Muscle of back (tissue), 11 donors: Measurements from ENCODE around the gene HLA-E. TPM values are rescaled to one million over a fixed set of nuclear protein-coding genes. Genes with fewer than 3 reads are reported as not detected.
A peak's percentile ranks its signal among the peaks of the same experiment; 100 is the strongest.
"Not testable (repeated sequence)": the region's sequence is repeated elsewhere in the genome, so short reads cannot be mapped to it uniquely, and the experiment has no call there.

Experiments used
- DNase-seq, 3 donors: peaks; one replicate each; pipeline versions ENCODE4 v3.0.0 to v3.0.0-alpha.2; 2013
- polyA plus RNA-seq, 10 donors: library from polyadenylated mRNA; unstranded; fragments of 120-200 nt; gene quantifications; one replicate each; pipeline ENCODE4 v1.2.1, GENCODE V29; 2013; ENCODE audit not compliant: insufficient read length in 10 of 10

HLA-E gene
- polyA plus RNA-seq, 10 donors = 61.7 to 117 (median 76.9) TPM

DNA sequence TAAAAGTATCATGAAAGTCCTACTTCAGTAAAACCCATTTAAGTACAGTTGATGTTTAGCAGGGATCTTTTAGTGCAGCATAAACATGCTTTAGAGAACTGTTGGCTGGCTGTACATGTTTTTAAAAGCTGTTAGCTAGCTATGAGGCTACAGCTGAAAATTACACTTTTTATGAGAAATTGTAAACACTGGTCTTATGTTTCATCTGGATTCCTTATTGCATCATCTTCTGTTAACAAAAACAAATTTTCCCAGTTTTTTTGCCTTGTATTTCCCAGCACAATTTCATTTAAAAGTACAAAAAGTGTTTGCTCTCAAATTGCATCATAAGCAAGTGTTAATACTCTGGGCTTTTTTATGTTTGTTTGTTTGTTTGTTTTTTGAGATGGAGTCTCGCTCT, 18.3 kb upstream of the HLA-E start:
- no peak for DNase-seq

DNA sequence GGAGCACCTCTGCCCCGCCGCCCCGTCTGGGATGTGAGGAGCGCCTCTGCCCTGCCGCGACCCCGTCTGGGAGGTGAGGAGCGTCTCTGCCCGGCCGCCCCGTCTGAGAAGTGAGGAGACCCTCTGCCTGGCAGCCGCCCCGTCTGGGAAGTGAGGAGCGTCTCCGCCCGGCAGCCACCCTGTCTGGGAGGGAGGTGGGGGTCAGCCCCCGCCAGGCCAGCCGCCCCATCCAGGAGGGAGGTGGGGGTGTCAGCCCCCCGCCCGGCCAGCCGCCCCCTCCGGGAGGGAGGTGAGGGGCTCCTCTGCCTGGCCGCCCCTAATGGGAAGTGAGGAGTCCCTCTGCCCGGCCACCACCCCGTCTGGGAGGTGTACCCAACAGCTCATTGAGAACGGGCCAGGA, 14.2 kb upstream of the HLA-E start:
- not testable (repeated sequence) for DNase-seq

DNA sequence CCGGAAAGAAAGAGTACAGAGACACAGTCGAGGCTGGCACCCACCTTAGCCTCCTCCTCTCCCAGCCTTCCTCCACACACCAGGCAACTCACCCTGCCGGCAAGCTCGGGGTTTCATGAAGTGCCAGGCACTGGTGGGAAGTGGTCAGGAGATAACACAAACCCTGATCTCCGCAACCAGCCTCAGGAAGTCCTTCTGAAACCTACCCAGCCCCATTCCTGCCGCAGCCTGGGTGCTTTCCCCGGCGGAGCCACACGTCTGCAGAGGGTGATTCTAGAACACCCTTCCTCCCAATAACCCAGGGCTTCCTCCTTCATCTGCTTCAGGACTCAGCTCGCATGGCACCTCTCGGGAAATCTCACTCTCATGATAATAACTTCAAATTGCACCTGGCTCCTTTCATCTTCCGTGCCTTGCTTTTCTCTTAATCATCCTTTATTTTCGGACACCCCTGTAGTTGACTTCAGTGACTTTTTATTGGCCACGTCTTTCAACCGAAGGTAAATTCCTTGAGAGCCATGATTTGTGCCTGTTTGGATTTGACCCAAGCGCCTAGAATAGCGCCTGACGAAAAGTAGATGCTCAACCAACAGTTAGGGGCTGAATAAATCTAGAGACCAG, 8.7 kb upstream of the HLA-E start:
- DNase-seq = no peak

DNA sequence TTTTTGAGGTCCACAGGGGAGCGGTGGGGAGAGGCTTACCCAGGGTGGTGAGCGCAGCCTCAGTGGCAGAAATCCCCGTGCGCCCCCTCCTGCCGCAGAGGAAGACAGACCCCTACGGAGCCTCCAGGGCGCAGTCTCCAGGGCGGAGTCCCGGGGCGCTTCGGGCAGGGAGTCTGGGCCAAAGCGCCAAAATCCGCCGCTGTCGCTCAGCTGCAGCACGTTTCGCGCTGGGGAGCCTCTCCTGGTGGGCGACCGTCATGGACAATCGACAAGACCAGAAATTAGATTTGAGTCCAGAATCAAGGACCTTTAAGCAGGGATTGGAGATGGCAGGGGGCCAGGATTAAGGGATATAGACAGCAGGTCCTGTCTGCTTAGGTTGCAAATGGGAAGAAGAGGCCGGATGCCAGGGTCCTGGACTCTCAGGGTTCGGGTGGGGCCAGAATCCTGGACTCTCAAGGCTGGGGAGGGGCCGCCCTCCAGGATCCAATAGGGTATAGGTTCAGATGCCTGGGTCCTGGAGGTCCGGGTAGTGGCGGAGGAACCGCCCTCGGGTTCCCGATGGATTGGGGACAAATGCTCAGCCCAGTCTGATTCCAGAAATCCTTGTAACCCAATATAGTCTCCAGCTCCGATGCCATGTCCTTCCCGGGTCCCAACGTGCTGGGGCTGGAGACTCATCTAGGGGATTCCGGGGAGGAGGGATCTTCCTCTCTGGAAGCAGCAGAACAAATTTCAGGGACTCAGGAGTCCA, 7.9 kb upstream of the HLA-E start:
- DNase-seq = no peak

- DNase-seq = peak; percentile 46 to 85 (median 69)
Measured at GRCh38 chr6:30481965-30482644, 7.2 kb upstream of the HLA-E start.

- peak; percentile 61 to 78 (median 64) for DNase-seq
Measured at GRCh38 chr6:30483677-30484279, 5.5 kb upstream of the HLA-E start.

GRCh38 chr6:30485236-30485635, 4.1 kb upstream of the HLA-E start:
- DNase-seq = no peak

GRCh38 chr6:30487926-30488325, 1.4 kb upstream of the HLA-E start:
- DNase-seq = no peak

DNA sequence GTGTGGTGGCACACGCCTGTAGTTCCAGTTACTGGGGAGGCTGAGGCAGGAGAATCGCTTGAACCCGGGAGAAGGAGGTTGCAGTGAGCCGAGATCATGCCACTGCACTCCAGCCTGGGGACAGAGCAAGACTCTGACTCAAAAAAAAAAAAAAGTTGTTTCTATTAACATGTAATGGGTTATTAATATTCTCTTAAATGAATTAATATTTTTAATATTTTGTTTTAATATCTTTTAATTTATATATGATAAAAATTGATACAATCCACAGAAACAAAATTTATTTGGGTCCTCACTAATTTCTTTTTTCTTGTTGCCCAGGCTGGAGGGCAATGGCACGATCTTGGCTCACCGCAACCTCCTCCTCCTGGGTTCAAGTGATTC, 620 bp upstream of the HLA-E start:
- not testable (repeated sequence) for DNase-seq

- peak; percentile 25 to 71 (median 55) for DNase-seq
Measured at GRCh38 chr6:30490026-30490876, 942 bp downstream of the HLA-E start.

DNA sequence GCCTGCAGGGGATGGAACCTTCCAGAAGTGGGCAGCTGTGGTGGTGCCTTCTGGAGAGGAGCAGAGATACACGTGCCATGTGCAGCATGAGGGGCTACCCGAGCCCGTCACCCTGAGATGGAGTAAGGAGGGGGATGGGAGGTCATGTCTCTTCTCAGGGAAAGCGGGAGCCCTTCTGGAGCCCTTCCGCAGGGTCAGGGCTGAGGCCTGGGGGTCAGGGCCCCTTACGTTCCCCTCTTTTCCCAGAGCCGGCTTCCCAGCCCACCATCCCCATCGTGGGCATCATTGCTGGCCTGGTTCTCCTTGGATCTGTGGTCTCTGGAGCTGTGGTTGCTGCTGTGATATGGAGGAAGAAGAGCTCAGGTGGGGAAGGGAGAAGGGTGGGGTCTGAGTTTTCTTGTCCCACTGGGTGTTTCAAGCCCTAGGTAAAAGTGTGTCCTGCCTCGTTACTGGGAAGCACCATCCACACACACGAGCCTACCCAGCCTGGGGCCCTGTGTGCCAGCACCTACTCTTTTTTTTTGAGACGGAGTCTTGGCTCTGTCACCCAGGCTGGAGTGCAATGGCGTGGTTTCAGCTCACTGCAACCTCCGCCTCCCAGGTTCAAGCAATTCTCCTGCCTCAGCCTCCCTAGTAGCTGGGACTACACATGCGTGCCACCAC, 2.1 kb downstream of the HLA-E start:
- DNase-seq = not testable (repeated sequence)

DNA sequence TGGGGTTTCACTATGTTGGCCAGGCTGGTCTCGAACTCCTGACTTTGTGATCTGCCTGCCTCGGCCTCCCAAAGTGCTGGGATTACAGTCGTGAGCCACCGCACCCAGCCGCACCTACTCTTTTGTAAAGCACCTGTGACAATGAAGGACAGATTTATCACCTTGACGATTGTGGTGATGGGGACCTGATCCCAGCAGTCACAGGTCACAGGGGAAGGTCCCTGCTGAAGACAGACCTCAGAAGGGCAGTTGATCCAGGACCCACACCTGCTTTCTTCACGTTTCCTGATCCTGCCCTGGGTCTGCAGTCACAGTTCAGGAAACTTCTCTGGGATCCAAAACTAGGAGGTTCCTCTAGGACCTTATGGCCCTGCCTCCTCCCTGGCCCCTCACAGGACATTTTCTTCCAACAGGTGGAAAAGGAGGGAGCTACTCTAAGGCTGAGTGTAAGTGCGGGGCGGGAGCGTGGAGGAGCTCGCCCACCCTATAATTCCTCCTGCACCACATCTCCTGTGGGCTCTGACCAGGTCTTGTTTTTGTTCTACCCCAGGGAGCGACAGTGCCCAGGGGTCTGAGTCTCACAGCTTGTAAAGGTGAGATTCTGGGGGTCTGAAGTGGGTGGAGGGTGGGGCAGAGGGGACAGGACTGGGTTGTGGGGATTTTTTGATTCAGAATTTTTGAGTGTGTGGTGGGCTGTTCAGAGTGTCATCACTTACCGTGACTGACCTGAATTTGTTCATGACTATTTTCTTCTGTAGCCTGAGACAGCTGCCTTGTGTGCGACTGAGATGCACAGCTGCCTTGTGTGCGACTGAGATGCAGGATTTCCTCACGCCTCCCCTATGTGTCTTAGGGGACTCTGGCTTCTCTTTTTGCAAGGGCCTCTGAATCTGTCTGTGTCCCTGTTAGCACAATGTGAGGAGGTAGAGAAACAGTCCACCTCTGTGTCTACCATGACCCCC, 3.0 kb downstream of the HLA-E start:
- DNase-seq = no peak

DNA sequence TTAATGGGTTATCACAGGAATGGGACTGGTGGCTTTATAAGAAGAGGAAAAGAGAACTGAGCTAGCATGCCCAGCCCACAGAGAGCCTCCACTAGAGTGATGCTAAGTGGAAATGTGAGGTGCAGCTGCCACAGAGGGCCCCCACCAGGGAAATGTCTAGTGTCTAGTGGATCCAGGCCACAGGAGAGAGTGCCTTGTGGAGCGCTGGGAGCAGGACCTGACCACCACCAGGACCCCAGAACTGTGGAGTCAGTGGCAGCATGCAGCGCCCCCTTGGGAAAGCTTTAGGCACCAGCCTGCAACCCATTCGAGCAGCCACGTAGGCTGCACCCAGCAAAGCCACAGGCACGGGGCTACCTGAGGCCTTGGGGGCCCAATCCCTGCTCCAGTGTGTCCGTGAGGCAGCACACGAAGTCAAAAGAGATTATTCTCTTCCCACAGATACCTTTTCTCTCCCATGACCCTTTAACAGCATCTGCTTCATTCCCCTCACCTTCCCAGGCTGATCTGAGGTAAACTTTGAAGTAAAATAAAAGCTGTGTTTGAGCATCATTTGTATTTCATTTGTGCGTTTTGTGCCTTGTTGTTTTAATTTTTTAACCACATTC, 4.4 kb downstream of the HLA-E start:
- no peak for DNase-seq

- no peak for DNase-seq
Measured at GRCh38 chr6:30494291-30494861, 5.1 kb downstream of the HLA-E start.

- not testable (repeated sequence) for DNase-seq
Measured at GRCh38 chr6:30495060-30495459, 5.8 kb downstream of the HLA-E start.

DNA sequence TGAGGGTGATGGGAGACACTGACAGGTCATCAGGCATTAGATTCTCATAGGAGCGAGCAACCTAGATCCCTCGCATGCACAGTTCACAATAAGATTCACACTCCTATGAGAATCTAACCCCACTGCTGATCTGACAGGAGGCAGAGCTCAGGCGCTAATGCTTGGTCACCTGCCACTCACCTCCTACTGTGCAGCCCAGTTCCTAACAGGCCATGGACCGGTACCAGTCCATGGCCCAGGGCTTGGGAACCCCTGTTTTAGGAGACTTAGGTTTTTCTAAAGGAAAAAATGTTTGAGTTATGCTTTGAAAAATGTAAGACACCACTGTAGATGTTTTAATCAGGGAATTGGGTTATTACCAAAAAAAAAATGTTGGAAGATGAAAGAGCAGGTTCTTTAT, 6.7 kb downstream of the HLA-E start:
- DNase-seq = no peak

GRCh38 chr6:30497261-30497599, 7.9 kb downstream of the HLA-E start:
- not testable (repeated sequence) for DNase-seq

- DNase-seq = no peak
Measured at GRCh38 chr6:30497714-30498113, 8.4 kb downstream of the HLA-E start.

- not testable (repeated sequence) for DNase-seq
Measured at GRCh38 chr6:30498705-30499104, 9.4 kb downstream of the HLA-E start.
